Measurements from ENCODE around the gene C4orf50.
"Not testable (repeated sequence)": the region's sequence is repeated elsewhere in the genome, so short reads cannot be mapped to it uniquely, and the experiment has no call there.

The C4orf50 gene

GRCh38 chr4:5887011-5887360 is 131.2 kb downstream of the C4orf50 start:
- DNase-seq, result no peak

- DNase-seq, result peak; percentile 76 to 85
Observed at GRCh38 chr4:5885733-5886132, 132.5 kb downstream of the C4orf50 start.

GRCh38 chr4:5884796-5885195 is 133.4 kb downstream of the C4orf50 start:
- peak; percentile 23 to 83 for DNase-seq

GRCh38 chr4:5883916-5884315 is 134.3 kb downstream of the C4orf50 start:
- no peak for DNase-seq

GRCh38 chr4:5882947-5883346 is 135.3 kb downstream of the C4orf50 start:
- DNase-seq, result no peak

GRCh38 chr4:5881340-5881739 is 136.9 kb downstream of the C4orf50 start:
- no peak for DNase-seq

- DNase-seq, result no peak
Observed at GRCh38 chr4:5878359-5878758, 139.9 kb downstream of the C4orf50 start.

GRCh38 chr4:5877392-5877791 is 140.8 kb downstream of the C4orf50 start:
- no peak for DNase-seq

GRCh38 chr4:5874811-5875449 is 143.3 kb downstream of the C4orf50 start:
- DNase-seq, result no peak

- DNase-seq, result no peak
Observed at GRCh38 chr4:5870701-5871100, 147.5 kb downstream of the C4orf50 start.

GRCh38 chr4:5869966-5870619 is 148.1 kb downstream of the C4orf50 start:
- DNase-seq, result no peak

GRCh38 chr4:5867866-5868265 is 150.4 kb downstream of the C4orf50 start:
- no peak for DNase-seq

GRCh38 chr4:5866841-5867813 is 151.1 kb downstream of the C4orf50 start:
- no peak for DNase-seq

GRCh38 chr4:5865896-5866599 is 152.2 kb downstream of the C4orf50 start:
- DNase-seq, result no peak

- DNase-seq, result no peak
Observed at GRCh38 chr4:5863461-5864113, 154.6 kb downstream of the C4orf50 start.

- DNase-seq, result no peak
Observed at GRCh38 chr4:5858020-5858769, 160.0 kb downstream of the C4orf50 start.

GRCh38 chr4:5857199-5857598 is 161.0 kb downstream of the C4orf50 start:
- no peak for DNase-seq

- DNase-seq, result not testable (repeated sequence)
Observed at GRCh38 chr4:5856362-5856761, 161.9 kb downstream of the C4orf50 start.

- DNase-seq, result no peak
Observed at GRCh38 chr4:5854929-5855328, 163.3 kb downstream of the C4orf50 start.

GRCh38 chr4:5852523-5853202 is 165.6 kb downstream of the C4orf50 start:
- DNase-seq, result no peak
